PFSK-1 (cell line): ENCODE data around the gene SYNE2.

Experiments used
- FOXP2 ChIP-seq: optimal IDR thresholded peaks from 2 replicates; pipeline ENCODE3; 2011; ENCODE audit warnings: borderline replicate concordance, control low read depth, inconsistent platforms; ENCODE audit not compliant: insufficient read depth; ENCODE audit errors: extremely low read length, extremely low read depth
- POLR2AphosphoS5 ChIP-seq: IDR thresholded peaks from 2 replicates; pipeline ENCODE4 v1.6.1; 2012; ENCODE audit warnings: low read depth, mild to moderate bottlenecking, control low read depth, low read length, moderate library complexity
- REST ChIP-seq, 2 experiments: IDR thresholded peaks; 2 replicates each; pipeline versions ENCODE4 v1.6.1 to v1.8.0; 2011 to 2012; ENCODE audit warnings: low read depth in 2 of 2, low read length in 2 of 2, control low read depth in 1 of 2, inconsistent platforms in 1 of 2, mild to moderate bottlenecking in 1 of 2, moderate library complexity in 1 of 2; ENCODE audit not compliant: insufficient read depth in 1 of 2
- SIN3A ChIP-seq: IDR thresholded peaks from 2 replicates; pipeline ENCODE4 v1.6.1; 2012; ENCODE audit warnings: mild to moderate bottlenecking, low read length, moderate library complexity, borderline replicate concordance; ENCODE audit not compliant: insufficient read depth
- TAF1 ChIP-seq: IDR thresholded peaks from 2 replicates; pipeline ENCODE4 v1.6.1; 2012; ENCODE audit warnings: low read length, control low read depth, borderline replicate concordance; ENCODE audit not compliant: insufficient read depth

SYNE2 gene

DNA sequence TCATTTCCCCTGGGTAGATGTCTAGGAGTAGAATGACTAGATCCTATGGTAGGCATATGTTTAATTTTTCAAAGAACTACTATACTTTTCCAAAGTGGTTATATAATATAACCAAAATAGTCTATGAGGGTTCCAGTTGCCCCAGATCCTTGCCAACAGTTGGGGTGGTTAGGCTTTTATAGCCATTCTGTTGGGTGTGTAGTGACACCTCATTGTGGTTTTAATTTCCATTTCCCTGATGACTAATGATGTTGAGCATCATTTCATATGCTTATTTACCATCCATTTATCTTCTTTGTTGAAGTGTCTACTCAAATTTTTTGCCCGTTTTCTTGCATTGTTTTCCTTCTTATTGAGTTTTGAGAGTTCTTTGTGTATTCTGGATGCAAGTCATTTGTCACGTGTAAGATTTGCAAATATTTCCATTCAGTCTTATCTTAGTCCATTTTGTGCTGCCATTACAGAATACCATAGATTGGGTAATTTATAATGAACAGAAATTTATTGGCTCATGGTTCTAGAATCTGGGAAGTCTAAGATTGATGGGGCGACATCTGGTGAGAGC, 4.7 kb downstream of the SYNE2 start:
- TF ChIP-seq POLR2AphosphoS5 (no peak), TAF1 (no peak), REST (IDR thresholded peaks at IDR 0.05; ENCODE audit: insufficient read depth in 1 of 2, low read depth in 2 of 2, low read length in 2 of 2) (no peak), SIN3A (no peak), FOXP2 (no peak)

DNA sequence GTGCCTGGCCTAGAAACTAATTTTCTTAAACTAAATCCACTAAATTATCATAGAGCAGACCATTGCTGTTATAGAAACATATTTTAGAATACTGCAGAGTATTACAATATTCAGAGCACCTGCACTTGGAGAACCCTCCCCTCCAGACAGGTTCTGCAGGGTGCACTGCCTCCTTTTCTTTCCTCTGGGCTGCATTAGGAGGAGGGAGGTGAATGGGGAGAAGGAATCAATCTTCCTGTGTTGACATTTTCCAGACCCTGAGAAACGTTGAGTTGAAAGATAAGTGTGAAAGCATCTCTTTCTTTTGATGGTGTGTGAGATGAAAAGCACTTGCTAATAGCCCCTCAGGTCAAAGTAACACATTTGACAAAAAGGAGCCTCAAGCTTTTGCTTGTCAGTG, 7.3 kb downstream of the SYNE2 start:
- TF ChIP-seq REST (IDR thresholded peaks at IDR 0.05; ENCODE audit: insufficient read depth in 1 of 2, low read depth in 2 of 2, low read length in 2 of 2) (no peak), FOXP2 (no peak), SIN3A (no peak), POLR2AphosphoS5 (no peak), TAF1 (no peak)

DNA sequence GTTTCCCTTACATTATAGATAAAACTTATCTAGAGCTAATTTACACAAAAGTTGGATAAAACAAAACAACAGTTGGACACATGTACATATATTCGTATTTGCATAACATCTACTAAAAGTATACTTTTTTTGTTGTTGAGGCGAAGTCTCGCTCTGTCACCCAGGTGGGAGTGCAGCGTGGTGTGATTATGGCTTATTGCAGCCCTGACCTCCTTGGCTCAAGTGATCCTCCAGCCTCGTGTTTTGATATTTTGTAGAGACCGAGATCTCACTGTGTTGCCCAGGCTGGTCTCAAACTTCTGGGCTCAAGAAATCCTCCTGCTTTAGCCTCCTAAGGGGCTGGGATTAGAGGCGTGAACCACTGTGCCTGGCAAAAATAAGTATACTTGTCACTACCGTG, 9.4 kb downstream of the SYNE2 start:
- no peak for TF ChIP-seq POLR2AphosphoS5
- no peak for TF ChIP-seq SIN3A
- no peak for TF ChIP-seq REST (IDR thresholded peaks at IDR 0.05; ENCODE audit: insufficient read depth in 1 of 2, low read depth in 2 of 2, low read length in 2 of 2)
- TF ChIP-seq TAF1 = no peak
- no peak for TF ChIP-seq FOXP2

DNA sequence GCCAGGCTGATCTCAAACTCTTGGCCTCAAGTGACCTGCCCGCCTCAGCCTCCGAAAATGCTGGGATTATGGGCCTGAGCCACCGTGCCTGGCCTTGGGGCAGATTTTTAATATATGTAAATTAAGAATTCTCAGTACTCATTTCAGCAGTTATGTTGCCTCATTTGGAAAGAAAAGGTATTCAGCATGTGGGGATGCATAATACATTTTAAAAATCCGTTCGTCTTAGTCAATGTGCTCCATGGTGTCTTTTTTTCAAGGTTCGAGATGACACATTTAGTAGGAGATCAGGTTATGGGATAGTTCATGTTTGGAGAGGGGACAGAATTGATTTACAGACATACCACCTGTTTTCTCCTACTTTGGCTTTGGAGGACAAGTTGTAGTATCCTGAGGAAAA, 10.2 kb downstream of the SYNE2 start:
- TF ChIP-seq SIN3A = no peak
- no peak for TF ChIP-seq POLR2AphosphoS5
- no peak for TF ChIP-seq TAF1
- no peak for TF ChIP-seq FOXP2
- TF ChIP-seq REST (IDR thresholded peaks at IDR 0.05; ENCODE audit: insufficient read depth in 1 of 2, low read depth in 2 of 2, low read length in 2 of 2) = no peak

- TF ChIP-seq POLR2AphosphoS5 = no peak
- no peak for TF ChIP-seq TAF1
- no peak for TF ChIP-seq SIN3A
- TF ChIP-seq REST (IDR thresholded peaks at IDR 0.05; ENCODE audit: insufficient read depth in 1 of 2, low read depth in 2 of 2, low read length in 2 of 2) = no peak
- TF ChIP-seq FOXP2 = no peak
Measured at GRCh38 chr14:63867933-63868921, 15.4 kb downstream of the SYNE2 start.
